Stomach (tissue), 4 donors: Measurements from ENCODE around the gene NAA35.

Experiments
- EP300 ChIP-seq: sonication (generic); formaldehyde crosslinking; IDR thresholded peaks from one replicate; pipeline ENCODE4 v1.6.1; 2017; ENCODE audit warnings: antibody characterized with exemption
- POLR2A ChIP-seq, 4 donors: fragments of 450-650 bp; IDR thresholded peaks; one replicate each; pipeline ENCODE4 v1.6.1; 2016; ENCODE audit warnings: antibody characterized with exemption in 4 of 4, control low read depth in 2 of 4, mild to moderate bottlenecking in 1 of 4, moderate library complexity in 1 of 4
- TF ChIP-seq, protein P1 (sequence below), 7 experiments: fragments of 450-650 bp in 4 of 7; fragments of 200-600 bp in 3 of 7; sonication (generic) in 3 of 7; IDR thresholded peaks; one replicate each; pipeline ENCODE4 v1.5.1; 2016 to 2019; ENCODE audit warnings: antibody characterized with exemption in 7 of 7, control low read depth in 2 of 7, mild to moderate bottlenecking in 1 of 7

- TF ChIP-seq, protein P1, sequence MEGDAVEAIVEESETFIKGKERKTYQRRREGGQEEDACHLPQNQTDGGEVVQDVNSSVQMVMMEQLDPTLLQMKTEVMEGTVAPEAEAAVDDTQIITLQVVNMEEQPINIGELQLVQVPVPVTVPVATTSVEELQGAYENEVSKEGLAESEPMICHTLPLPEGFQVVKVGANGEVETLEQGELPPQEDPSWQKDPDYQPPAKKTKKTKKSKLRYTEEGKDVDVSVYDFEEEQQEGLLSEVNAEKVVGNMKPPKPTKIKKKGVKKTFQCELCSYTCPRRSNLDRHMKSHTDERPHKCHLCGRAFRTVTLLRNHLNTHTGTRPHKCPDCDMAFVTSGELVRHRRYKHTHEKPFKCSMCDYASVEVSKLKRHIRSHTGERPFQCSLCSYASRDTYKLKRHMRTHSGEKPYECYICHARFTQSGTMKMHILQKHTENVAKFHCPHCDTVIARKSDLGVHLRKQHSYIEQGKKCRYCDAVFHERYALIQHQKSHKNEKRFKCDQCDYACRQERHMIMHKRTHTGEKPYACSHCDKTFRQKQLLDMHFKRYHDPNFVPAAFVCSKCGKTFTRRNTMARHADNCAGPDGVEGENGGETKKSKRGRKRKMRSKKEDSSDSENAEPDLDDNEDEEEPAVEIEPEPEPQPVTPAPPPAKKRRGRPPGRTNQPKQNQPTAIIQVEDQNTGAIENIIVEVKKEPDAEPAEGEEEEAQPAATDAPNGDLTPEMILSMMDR (IDR thresholded peaks at IDR 0.05), result no peak
- no peak for TF ChIP-seq EP300
- TF ChIP-seq POLR2A (IDR thresholded peaks at IDR 0.05), result no peak
Measured at GRCh38 chr9:85899388-85899787, 41.6 kb upstream of the NAA35 start.
